Adrenal gland (tissue), 12 donors: ENCODE data around the gene GTF2A1L. TPM values are rescaled to one million over a fixed set of nuclear protein-coding genes. Genes with fewer than 3 reads are reported as not detected.

Experiments
- DNase-seq, 7 donors: peaks; one replicate each; pipeline ENCODE4 v3.0.0-alpha.2; 2019 to 2020
- H3K27ac ChIP-seq, 5 donors: fragments of 200-600 bp; sonication (generic) in 4 of 5; 1 replicate in 3 of 5; 2 replicates in 2 of 5; pipeline versions ENCODE4 v1.5.1 to v1.8.0; 2016 to 2020; ENCODE audit warnings: mild to moderate bottlenecking in 1 of 5
- H3K27me3 ChIP-seq: fragments of 200-600 bp; 2 replicates; pipeline ENCODE4 v1.8.0; 2021
- H3K36me3 ChIP-seq, 2 donors: fragments of 200-600 bp; replicated peaks in 1 of 2; 1 replicate in 1 of 2; 2 replicates in 1 of 2; pipeline versions ENCODE4 v1.5.1 to v1.8.0; 2018 to 2022
- H3K4me1 ChIP-seq, 2 donors: fragments of 200-600 bp; replicated peaks in 1 of 2; 1 replicate in 1 of 2; 2 replicates in 1 of 2; pipeline versions ENCODE4 v1.5.1 to v1.8.0; 2018 to 2021
- H3K4me3 ChIP-seq, 4 donors: fragments of 200-600 bp; sonication (generic) in 3 of 4; one replicate each; pipeline ENCODE4 v1.5.1; 2016 to 2018
- H3K9me3 ChIP-seq, 3 donors: fragments of 200-600 bp; sonication (generic) in 1 of 3; replicated peaks in 1 of 3; 1 replicate in 2 of 3; 2 replicates in 1 of 3; pipeline versions ENCODE4 v1.5.1 to v1.8.0; 2016 to 2021
- CTCF ChIP-seq, 6 experiments: fragments of 450-650 bp in 4 of 6; fragments of 200-600 bp in 2 of 6; sonication (generic) in 1 of 6; IDR thresholded peaks; 1 replicate in 5 of 6; 2 replicates in 1 of 6; pipeline versions ENCODE4 v1.5.1 to v1.8.0; 2016 to 2021; ENCODE audit warnings: antibody characterized with exemption in 6 of 6, mild to moderate bottlenecking in 2 of 6, moderate library complexity in 1 of 6
- POLR2A ChIP-seq, 2 donors: fragments of 450-650 bp; IDR thresholded peaks; one replicate each; pipeline ENCODE4 v1.6.1; 2017; ENCODE audit warnings: antibody characterized with exemption in 2 of 2, mild to moderate bottlenecking in 2 of 2, moderate library complexity in 1 of 2
- intact Hi-C, 2 donors: fragments of 100-400 bp; cut with DNase I; formaldehyde crosslinking; loops; one replicate each; pipeline versions ENCODE4 v1.14.1 to v1.15.0; 2022 to 2023
- polyA plus RNA-seq, 3 donors: library from polyadenylated mRNA; stranded (reverse); fragments of 200-250 nt in 2 of 3; fragments of 350-450 nt in 1 of 3; fragmentation: Illumina TruSeq in 1 of 3; extraction: RNeasy Lipid Tissue Mini Kit (QIAGEN cat#74804) in 1 of 3; gene quantifications; one replicate each; pipeline ENCODE4 v1.2.3, GENCODE V29; 2013 to 2014
- small RNA-seq, 2 donors: library from RNA; depleted of rRNA; stranded (forward); fragments of <200 nt; gene quantifications; one replicate each; pipeline ENCODE3, GENCODE V24; 2016
- total RNA-seq, 9 donors: library from RNA; depleted of rRNA in 4 of 9; stranded (reverse); fragments of >200 nt in 4 of 9; fragments of 120-200 nt in 1 of 9; fragmentation: NEBNext Ultra II Directional in 1 of 9; extraction: Animal tissue kit (Norgen Biotek cat#: 25700) in 1 of 9; gene quantifications; one replicate each; pipeline versions ENCODE4 v1.1.0 to v1.2.4, GENCODE V29; 2013 to 2023
- donor health status: healthy with polysubstance abuse.
- donor health status: Bipolar disorder and iron deficiency.
- donor health status: DM: yes; HTN: yes; CAD: no.
- donor health status: DM: no; HTN: no; CAD: no.
- donor health status: DM: no; HTN: no; CAD: no.
- donor health status: DM: yes; HTN: yes; CAD: no.

GTF2A1L gene
- total and polyA plus RNA-seq, 12 donors, result 0.11 to 3.3 (median 0.84) TPM; not detected in 6

GRCh38 chr2:48728840-48729239 lies 111.2 kb downstream of the GTF2A1L start:
- H3K9me3 ChIP-seq, result no peaks in the 10 kb centered on the region
- no peaks in the 10 kb centered on the region for H3K27me3 ChIP-seq
- H3K36me3 ChIP-seq, result no peaks in the 10 kb centered on the region
- intact Hi-C loops, result no loop called here
- no peaks in the 10 kb centered on the region for H3K4me1 ChIP-seq
- no peak for DNase-seq
- no peak overlapping the region for H3K4me3 ChIP-seq
- H3K27ac ChIP-seq, result no peak overlapping the region
- no peak for TF ChIP-seq POLR2A (IDR thresholded peaks at IDR 0.05)
- TF ChIP-seq CTCF (IDR thresholded peaks at IDR 0.05), result no peak

Small RNAs within 50 kb of the gene (small RNA-seq; reads per million reads assigned to genes)
- 0 reads per million in 2 donors for gene TPT1P11

Other genes with a start within 250 kb of the GTF2A1L start
- gene PPP1R21, start 177.1 kb upstream of the GTF2A1L start, total RNA-seq, result 10 to 100 TPM; 17.5 to 49.8 (median 28.6) TPM
- gene PPP1R21, start 177.1 kb upstream of the GTF2A1L start, polyA plus RNA-seq, result 10 to 100 TPM; 18.7 to 51.1 (median 40.8) TPM
- 10 to 100 TPM in 8 of 9 donors, 1 to 10 TPM in 1; 7.2 to 51.1 (median 18.6) TPM for gene STON1, start 87.7 kb upstream of the GTF2A1L start, total RNA-seq
- 1 to 10 TPM; 4.6 to 7.2 (median 5.6) TPM for gene STON1, start 87.7 kb upstream of the GTF2A1L start, polyA plus RNA-seq
- gene LHCGR, start 137.9 kb downstream of the GTF2A1L start, total RNA-seq, result 1 to 10 TPM in 3 of 9 donors, under 1 TPM in 3, not detected in 3; 0.14 to 2.2 (median 1.1) TPM
- gene LHCGR, start 137.9 kb downstream of the GTF2A1L start, polyA plus RNA-seq, result 1 to 10 TPM in 2 of 3 donors, under 1 TPM in 1; 0.74 to 4.3 (median 2.4) TPM